Measurements from ENCODE around the gene NAALADL2. TPM values are rescaled to one million over a fixed set of nuclear protein-coding genes. Genes with fewer than 3 reads are reported as not detected.
"Not testable (repeated sequence)": the region's sequence is repeated elsewhere in the genome, so short reads cannot be mapped to it uniquely, and the experiment has no call there.

Gene NAALADL2
- total RNA-seq, 4 donors from 2014 or later, result 0.26 to 218 (median 17.4) TPM

DNA sequence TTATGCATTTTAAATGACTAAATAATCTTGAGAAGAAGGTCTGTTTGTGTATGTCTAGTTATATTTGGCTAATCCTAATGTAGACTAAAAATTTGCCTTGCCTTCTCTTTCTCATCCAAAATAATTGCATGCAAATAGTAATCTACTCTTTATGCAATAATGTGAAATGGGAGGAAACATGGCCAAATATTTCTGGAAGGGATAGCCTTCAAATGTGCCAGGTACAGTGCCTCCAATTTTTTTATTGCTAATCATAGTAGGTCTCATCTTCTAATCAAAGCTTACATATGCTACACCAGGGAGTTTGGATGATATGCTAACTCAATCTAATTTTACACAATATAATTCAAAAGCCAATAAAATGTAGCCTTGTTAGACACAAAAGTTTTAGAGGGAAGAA is 911.3 kb downstream of the NAALADL2 start:
- H3K27me3 ChIP-seq, result no peaks in the 10 kb centered on the region
- intact Hi-C loops (cut with DNase I; ENCODE audit: low total_unique reads), result no loop called here

GRCh38 chr3:175777495-175777894 is 918.4 kb downstream of the NAALADL2 start:
- Histone ChIP-seq H3K4me3 (no peak overlapping the region), H3K36me3 (no peaks in the 10 kb centered on the region), H3K9me3 (no peaks in the 10 kb centered on the region), H3K27me3 (no peaks in the 10 kb centered on the region), H3K4me1 (peaks cover 0 to 4% of the 10 kb centered on the region in 2 donors), H3K27ac (peak overlapping the region in 1 of 2 donors; percentile 25)
- intact Hi-C loops (cut with DNase I; ENCODE audit: low total_unique reads), result no loop called here
- no peak for DNase-seq
- TF ChIP-seq CTCF (IDR thresholded peaks at IDR 0.05) (no peak), POLR2A (IDR thresholded peaks at IDR 0.05) (no peak)

More for the DNA sequence above, 911.3 kb downstream of the NAALADL2 start:
- Histone ChIP-seq H3K4me3 (no peak overlapping the region), H3K4me1 (no peaks in the 10 kb centered on the region), H3K36me3 (no peaks in the 10 kb centered on the region), H3K9me3 (no peaks in the 10 kb centered on the region), H3K27ac (no peak overlapping the region)
- no peak for DNase-seq
- no peak for TF ChIP-seq POLR2A (IDR thresholded peaks at IDR 0.05)
- TF ChIP-seq CTCF (IDR thresholded peaks at IDR 0.05), result no peak

GRCh38 chr3:175777965-175778364 is 918.8 kb downstream of the NAALADL2 start:
- H3K9me3 ChIP-seq, result no peaks in the 10 kb centered on the region
- no peak overlapping the region for H3K4me3 ChIP-seq
- peak overlapping the region in 1 of 2 donors; percentile 25 for H3K27ac ChIP-seq
- H3K36me3 ChIP-seq, result no peaks in the 10 kb centered on the region
- no peaks in the 10 kb centered on the region for H3K27me3 ChIP-seq
- intact Hi-C loops (cut with DNase I; ENCODE audit: low total_unique reads), result no loop called here
- peaks cover 0 to 4% of the 10 kb centered on the region in 2 donors for H3K4me1 ChIP-seq
- no peak for DNase-seq
- TF ChIP-seq CTCF (IDR thresholded peaks at IDR 0.05) (no peak), POLR2A (IDR thresholded peaks at IDR 0.05) (no peak)

- Histone ChIP-seq H3K9me3 (no peaks in the 10 kb centered on the region), H3K4me1 (peaks cover 0 to 4% of the 10 kb centered on the region in 2 donors), H3K36me3 (no peaks in the 10 kb centered on the region), H3K4me3 (no peak overlapping the region), H3K27me3 (no peaks in the 10 kb centered on the region), H3K27ac (no peak overlapping the region)
- intact Hi-C loops (cut with DNase I; ENCODE audit: low total_unique reads), result no loop called here
- no peak for DNase-seq
- TF ChIP-seq CTCF (IDR thresholded peaks at IDR 0.05) (no peak), POLR2A (IDR thresholded peaks at IDR 0.05) (no peak)
Measured at GRCh38 chr3:175778994-175779393, 919.9 kb downstream of the NAALADL2 start.

DNA sequence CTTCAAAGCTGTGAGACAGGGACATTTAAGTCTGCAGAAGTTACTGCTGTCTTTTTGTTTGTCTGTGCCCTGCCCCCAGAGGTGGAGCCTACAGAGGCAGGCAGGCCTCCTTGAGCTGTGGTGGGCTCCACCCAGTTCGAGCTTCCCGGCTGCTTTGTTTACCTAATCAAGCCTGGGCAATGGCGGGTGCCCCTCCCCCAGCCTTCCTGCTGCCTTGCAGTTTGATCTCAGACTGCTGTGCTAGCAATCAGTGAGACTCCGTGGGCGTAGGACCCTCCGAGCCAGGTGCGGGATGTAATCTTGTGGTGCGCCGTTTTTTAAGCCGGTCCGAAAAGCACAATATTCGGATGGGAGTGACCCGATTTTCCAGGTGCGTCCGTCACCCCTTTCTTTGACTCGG is 928.0 kb downstream of the NAALADL2 start:
- H3K27ac ChIP-seq; H3K36me3 ChIP-seq; H3K9me3 ChIP-seq; H3K4me3 ChIP-seq; DNase-seq; H3K4me1 ChIP-seq; intact Hi-C loops (cut with DNase I; ENCODE audit: low total_unique reads); H3K27me3 ChIP-seq: not testable (repeated sequence)

DNA sequence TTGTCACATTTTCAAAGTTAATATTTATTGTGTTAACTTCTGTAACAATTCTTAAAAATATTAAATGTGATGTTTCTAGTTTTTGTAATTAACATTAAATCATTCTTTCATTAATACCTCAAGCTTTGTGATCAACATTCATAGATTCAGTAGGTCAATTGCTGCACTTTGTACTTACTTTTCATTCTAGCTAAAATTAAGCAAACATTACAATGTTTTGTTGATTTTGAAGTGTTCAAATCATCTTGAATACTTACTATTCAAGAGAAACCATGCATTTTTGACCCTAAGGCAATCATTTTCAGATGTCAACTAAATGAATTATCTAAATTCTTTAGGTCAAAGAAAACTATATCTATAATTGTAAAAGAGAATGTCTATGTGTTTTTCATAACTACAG is 933.1 kb downstream of the NAALADL2 start:
- H3K9me3 ChIP-seq, result no peaks in the 10 kb centered on the region
- intact Hi-C loops (cut with DNase I; ENCODE audit: low total_unique reads), result no loop called here
- DNase-seq, result no peak
- H3K4me1 ChIP-seq, result no peaks in the 10 kb centered on the region
- H3K27ac ChIP-seq, result no peak overlapping the region
- no peaks in the 10 kb centered on the region for H3K36me3 ChIP-seq
- TF ChIP-seq POLR2A (IDR thresholded peaks at IDR 0.05), result no peak
- TF ChIP-seq CTCF (IDR thresholded peaks at IDR 0.05), result no peak
- H3K27me3 ChIP-seq, result no peaks in the 10 kb centered on the region
- no peak overlapping the region for H3K4me3 ChIP-seq

Measured in uterus (tissue), 4 donors.